ENCODE measurements around the gene ETFB. TPM values are rescaled to one million over a fixed set of nuclear protein-coding genes. Genes with fewer than 3 reads are reported as not detected.

ETFB gene
- total RNA-seq, 1 donor from 2014 or later: 194 TPM

GRCh38 chr19:51296336-51297093 lies 69.7 kb downstream of the ETFB start:
- DNase-seq (ENCODE audit: low spot score): peak; percentile 72

GRCh38 chr19:51295382-51296126 lies 70.6 kb downstream of the ETFB start:
- DNase-seq (ENCODE audit: low spot score): peak; percentile 67

Other genes with a start within 250 kb of the ETFB start
- 19.0 TPM for gene SIGLEC9, start 241.5 kb downstream of the ETFB start, total RNA-seq
- 8.1 TPM for gene SIGLEC7, start 224.1 kb downstream of the ETFB start, total RNA-seq
- gene CD33, start 141.3 kb downstream of the ETFB start, total RNA-seq: 18.6 TPM
- not detected for gene SIGLECL1, start 115.3 kb downstream of the ETFB start, total RNA-seq
- gene IGLON5, start 54.7 kb downstream of the ETFB start, total RNA-seq: 3.7 TPM
- gene VSIG10L, start 24.2 kb downstream of the ETFB start, total RNA-seq: 2.4 TPM
- 4.4 TPM for gene CLDND2, start 2.6 kb upstream of the ETFB start, total RNA-seq
- 3.7 TPM for gene NKG7, start 6.3 kb upstream of the ETFB start, total RNA-seq
- not detected for gene LIM2, start 21.6 kb upstream of the ETFB start, total RNA-seq
- gene C19orf84, start 24.2 kb upstream of the ETFB start, total RNA-seq: not detected
- 5.2 TPM for gene SIGLEC10, start 51.3 kb upstream of the ETFB start, total RNA-seq
- 0.39 TPM for gene SIGLEC8, start 92.1 kb upstream of the ETFB start, total RNA-seq
- gene CEACAM18, start 112.2 kb upstream of the ETFB start, total RNA-seq: not detected
- gene SIGLEC12, start 135.4 kb upstream of the ETFB start, total RNA-seq: 1.9 TPM
- gene SIGLEC6, start 165.3 kb upstream of the ETFB start, total RNA-seq: 0.58 TPM
- gene ZNF175, start 204.9 kb upstream of the ETFB start, total RNA-seq: 8.8 TPM

All from mesenteric fat pad (tissue), 1 donor.